GM18517 (cell line): Measurements from ENCODE around the gene CORO2B.

Source experiments
- ATAC-seq: cut with Tn5 transposase; IDR thresholded peaks from one replicate; pipeline ENCODE4 v1.9.1; 2021; ENCODE audit warnings: mild to moderate bottlenecking, moderate library complexity; ENCODE audit not compliant: unreplicated experiment

CORO2B gene

DNA sequence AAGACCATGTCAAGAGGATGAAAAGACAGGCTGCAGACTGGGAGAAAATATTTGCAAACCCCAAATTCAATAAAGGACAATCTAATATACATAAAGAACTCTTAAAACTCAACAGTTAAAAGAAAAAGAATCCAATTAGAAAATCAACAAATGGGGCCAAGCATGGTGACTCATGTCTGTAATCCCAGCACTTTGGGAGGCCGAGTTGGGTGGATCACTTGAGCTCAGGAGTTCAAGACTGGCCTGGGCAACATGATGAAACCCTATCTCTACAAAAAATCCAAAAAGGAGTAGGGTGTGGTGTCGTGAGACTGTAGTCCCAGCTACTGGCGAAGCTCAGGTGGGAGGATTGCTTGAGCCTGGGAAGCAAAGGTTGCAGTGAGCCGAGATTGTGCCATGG is 184.3 kb downstream of the CORO2B start:
- ATAC-seq, result no peak

DNA sequence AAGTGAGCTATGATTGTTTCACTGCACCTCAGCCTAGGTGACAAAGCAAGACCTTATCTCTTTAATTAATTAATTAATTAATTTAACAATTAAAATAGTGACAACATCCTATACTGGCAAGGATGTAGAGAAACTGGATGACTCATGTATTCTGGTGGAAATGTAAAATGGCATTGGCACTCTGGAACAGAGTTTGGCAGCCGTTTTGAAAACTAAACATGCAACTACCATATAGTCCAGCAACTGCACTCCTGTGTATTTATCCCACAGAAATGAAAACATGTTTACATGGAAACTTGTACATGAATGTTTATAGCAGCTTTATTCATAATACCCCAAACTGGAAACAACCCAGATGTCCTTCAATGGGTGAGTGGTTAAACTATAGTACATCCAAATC is 185.3 kb downstream of the CORO2B start:
- no peak for ATAC-seq

DNA sequence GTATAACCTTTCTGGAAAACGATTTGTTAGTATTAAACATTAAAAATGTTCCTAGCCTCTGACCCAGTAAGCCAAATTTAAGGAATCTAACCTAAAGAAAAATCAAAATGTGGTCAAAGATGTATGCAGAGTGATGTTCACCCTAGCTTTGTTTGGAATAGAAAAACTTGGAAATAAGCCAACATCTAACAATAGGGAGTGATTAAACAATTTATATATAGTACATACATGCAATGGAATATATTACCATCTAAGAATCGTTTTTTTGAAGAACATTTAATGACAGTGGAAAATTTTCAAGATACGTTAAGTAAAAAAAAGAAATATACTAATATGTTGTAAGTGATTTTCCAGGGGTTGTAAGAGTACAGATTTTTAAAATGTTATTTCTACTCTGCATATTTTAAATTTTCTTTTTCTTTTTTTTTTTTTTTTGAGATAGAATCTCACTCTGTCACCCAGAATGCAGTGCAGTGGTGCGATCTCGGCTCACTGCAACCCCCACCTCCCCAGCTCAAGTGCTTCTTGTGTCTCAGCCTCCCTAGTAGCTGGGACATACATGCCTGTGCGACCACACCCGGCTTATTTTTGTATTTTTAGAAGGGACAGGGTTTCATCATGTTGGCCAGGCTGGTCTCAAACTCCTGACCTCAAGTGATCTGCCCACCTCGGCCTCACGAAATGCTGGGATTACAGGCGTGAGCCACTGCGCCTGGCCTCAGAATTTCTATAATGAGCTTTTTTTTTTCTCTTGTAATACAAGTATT is 187.0 kb downstream of the CORO2B start:
- no peak for ATAC-seq

DNA sequence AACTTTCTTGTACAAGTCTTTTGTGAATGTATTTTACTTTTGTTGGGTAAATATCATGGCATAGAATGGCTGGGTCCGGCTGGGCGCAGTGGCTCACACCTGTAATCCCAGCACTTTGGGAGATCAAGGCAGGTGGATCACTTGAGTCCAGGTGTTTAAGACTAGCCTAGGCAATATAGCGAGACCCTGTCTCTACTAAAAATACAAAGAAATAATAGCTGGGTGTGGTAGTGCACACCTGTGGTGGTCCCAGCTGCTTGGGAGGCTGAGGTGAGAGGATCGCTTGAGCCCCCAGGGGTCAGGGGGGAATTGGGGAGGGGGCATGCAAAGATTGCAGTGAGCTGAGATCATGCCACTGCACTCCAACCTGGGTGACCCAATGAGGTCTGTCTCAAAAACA is 189.0 kb downstream of the CORO2B start:
- no peak for ATAC-seq

- no peak for ATAC-seq
These were observed 189.5 kb downstream of the CORO2B start for GRCh38 chr15:68768321-68768720.

GRCh38 chr15:68769702-68770101 is 190.9 kb downstream of the CORO2B start:
- no peak for ATAC-seq

DNA sequence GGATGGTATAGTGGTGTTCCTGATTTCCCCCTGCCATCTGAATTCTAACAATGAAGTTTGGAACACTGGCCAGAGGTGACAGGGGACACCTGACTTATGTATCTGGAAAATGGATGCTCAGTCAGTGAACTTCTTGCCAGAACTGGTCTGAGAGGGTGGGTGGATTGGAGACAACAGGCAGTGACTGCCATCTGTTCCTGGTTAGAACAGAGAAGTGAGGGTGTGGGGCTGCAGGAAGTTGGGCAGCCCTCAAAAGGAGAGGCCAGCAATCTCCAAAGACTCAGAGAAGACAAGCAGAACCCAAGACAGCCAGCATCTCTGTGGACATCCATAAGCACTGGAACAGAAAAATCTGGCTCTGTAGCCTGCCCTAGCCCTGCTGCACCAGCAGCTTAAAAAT is 191.4 kb downstream of the CORO2B start:
- no peak for ATAC-seq

- ATAC-seq, result no peak
These were observed 194.2 kb downstream of the CORO2B start for GRCh38 chr15:68773036-68773435.

GRCh38 chr15:68774120-68774519 is 195.3 kb downstream of the CORO2B start:
- ATAC-seq, result no peak

DNA sequence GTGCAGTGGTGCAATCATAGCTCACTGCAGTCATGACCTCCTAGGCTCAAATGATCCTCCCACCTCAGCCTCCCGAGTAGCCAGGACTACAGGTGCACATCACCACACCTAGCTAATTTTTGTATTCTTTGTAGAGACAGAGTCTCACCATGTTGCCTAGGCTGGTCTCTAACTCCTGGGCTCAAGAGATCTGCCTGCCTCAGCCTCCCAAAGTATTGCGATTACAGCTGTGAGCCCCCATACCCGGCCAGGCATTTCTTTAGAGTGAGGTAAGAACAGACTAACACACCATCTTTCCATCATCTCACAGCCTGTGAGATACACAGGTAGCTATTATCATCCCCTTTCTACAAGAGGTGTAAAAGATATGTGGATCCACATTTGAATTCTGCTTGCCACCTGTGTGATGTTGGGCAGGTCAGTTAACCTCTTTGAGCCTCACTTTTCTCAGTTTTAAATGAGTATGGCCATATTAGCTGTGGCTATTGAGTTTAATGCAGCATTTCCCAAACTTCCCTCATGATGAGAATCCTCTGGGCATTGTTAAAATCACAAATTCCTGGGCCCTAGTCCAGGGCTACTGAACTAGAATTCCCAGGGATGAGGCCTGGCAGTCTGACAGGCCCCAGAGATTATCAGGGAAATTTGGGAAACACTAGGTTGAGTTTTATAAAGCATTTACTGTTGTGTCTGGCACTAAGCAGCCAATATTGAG is 195.9 kb downstream of the CORO2B start:
- no peak for ATAC-seq

GRCh38 chr15:68775236-68775577 is 196.4 kb downstream of the CORO2B start:
- ATAC-seq, result no peak

DNA sequence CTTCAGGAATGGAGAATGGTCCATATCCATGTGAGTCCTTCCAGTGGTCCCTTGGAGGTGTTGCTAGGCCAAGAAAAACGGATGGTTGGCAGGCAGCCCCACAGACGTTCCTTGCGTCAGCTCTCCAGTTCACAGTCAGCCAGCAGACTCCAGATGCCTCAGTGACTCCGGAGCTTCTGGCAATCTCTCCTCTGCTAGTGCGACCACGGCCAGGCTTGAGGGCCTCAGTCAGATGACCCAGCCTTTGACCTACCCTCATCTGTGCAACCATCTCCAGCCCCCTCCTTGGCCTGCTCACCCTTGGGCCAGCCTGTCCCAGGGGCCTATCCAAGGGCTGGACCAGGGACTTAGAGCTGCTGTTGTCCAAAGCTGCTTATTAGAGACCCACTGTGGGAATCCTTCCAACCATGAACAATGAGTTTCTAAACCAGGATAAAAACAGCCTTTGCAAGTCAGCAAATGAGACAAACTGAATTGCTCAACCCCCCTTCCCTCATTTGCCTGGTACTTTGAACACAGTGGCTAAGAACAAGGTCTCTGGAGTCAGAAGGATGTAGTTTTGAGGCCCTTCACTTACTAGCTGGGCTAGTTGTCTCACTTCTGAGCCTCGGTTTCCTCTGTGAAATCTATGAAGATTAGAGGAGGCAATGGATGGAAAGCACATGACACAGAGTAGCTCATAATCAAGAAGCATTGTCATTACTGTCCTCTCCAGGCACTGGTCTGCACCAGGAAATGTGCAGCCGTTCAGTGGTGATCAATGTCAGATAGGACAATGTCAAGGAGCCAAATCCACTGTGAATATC is 197.1 kb downstream of the CORO2B start:
- no peak for ATAC-seq

DNA sequence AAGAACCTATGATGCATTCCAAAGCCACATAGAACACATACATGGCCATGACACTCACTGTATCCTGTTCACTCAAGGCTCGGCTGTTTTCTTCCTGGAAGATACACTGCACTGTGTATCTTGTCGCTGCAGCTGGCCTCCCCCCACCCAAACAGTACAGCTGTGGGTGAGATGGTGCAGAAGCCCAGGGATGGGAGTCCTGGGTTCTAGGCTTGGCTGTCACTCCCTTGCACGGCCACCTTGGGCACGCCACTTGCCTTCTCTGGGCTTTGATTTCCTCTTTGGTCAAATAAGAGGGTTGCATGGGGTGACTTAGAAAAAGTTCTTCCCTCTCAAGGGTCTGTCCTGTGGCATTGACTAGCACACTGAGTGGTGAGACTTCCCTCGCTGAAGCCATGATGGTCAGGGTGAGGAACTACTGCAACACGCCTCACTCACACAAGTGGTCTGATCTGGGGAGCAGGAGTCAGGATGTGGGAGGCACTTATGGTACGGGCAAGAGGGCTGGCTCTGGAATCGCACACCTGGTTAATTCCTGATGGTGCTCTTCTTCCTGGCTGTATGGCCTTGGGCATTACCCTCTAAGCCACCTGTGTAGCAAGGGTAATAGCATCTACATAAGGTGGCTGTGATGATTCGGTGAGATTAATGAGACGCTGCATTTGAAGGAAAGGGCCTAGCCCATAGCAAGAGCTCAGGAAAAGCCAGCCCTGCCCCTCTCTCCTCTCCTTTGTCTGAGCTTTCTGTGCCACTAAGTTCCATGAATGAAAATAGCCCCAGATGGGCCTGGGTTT is 197.9 kb downstream of the CORO2B start:
- no peak for ATAC-seq
